Keratinocyte (primary cell): Measurements from ENCODE around the gene SETD6. TPM values are rescaled to one million over a fixed set of nuclear protein-coding genes. Genes with fewer than 3 reads are reported as not detected.

Source experiments
- DNase-seq: peaks from one replicate; pipeline ENCODE4 v3.0.0-alpha.2; 2011; ENCODE audit warnings: low read depth, missing footprints, low spot score
- FAIRE-seq: peaks from 2 replicates; lab custom pipeline; 2011; peaks lifted over from hg19 to GRCh38; lab: Jason Lieb, UNC
- H2AFZ ChIP-seq: 2 replicates; pipeline ENCODE4 v1.6.0; 2012; ENCODE audit warnings: low read length, control low read depth, inconsistent platforms; ENCODE audit not compliant: control insufficient read depth
- H3K27ac ChIP-seq: 2 replicates; pipeline ENCODE4 v1.5.1; 2011; ENCODE audit warnings: low read length; ENCODE audit not compliant: control insufficient read depth, insufficient read depth
- H3K27me3 ChIP-seq: 3 replicates; pipeline ENCODE4 v1.6.0; 2011; ENCODE audit warnings: low read length; ENCODE audit not compliant: control insufficient read depth, insufficient read depth; ENCODE audit errors: extremely low read depth
- H3K36me3 ChIP-seq, 2 experiments: 2 replicates in 1 of 2; 3 replicates in 1 of 2; pipeline ENCODE4 v1.5.1; 2011; ENCODE audit warnings: low read length in 2 of 2, mild to moderate bottlenecking in 1 of 2; ENCODE audit not compliant: control insufficient read depth in 2 of 2, insufficient read depth in 2 of 2; ENCODE audit errors: extremely low read depth in 1 of 2
- H3K4me1 ChIP-seq: 3 replicates; pipeline ENCODE4 v1.5.1; 2011; ENCODE audit warnings: low read length; ENCODE audit not compliant: control insufficient read depth, insufficient read depth; ENCODE audit errors: extremely low read depth
- H3K4me2 ChIP-seq: 3 replicates; pipeline ENCODE4 v1.6.0; 2011; ENCODE audit warnings: low read depth, low read length; ENCODE audit not compliant: control insufficient read depth, insufficient read depth; ENCODE audit errors: extremely low read depth
- H3K4me3 ChIP-seq, 3 experiments: fragments of 200-600 bp in 1 of 3; sonication (generic) in 1 of 3; 2 replicates in 2 of 3; 3 replicates in 1 of 3; pipeline ENCODE4 v1.5.1; 2011 to 2016; ENCODE audit warnings: low read length in 3 of 3, mild to moderate bottlenecking in 3 of 3, control low read depth in 2 of 3, inconsistent platforms in 1 of 3, low read depth in 1 of 3, mixed read lengths in 1 of 3, mixed run types in 1 of 3, moderate library complexity in 1 of 3; ENCODE audit not compliant: control insufficient read depth in 2 of 3, insufficient read depth in 2 of 3; ENCODE audit errors: extremely low read depth in 1 of 3
- H3K79me2 ChIP-seq: 2 replicates; pipeline ENCODE4 v1.6.0; 2012; ENCODE audit warnings: low read length; ENCODE audit not compliant: control insufficient read depth, insufficient read depth
- H3K9ac ChIP-seq: 3 replicates; pipeline ENCODE4 v1.6.0; 2011; ENCODE audit warnings: low read length; ENCODE audit not compliant: control insufficient read depth, insufficient read depth; ENCODE audit errors: extremely low read depth
- H3K9me1 ChIP-seq: 3 replicates; pipeline ENCODE4 v1.6.0; 2011; ENCODE audit warnings: low read length; ENCODE audit not compliant: control insufficient read depth, insufficient read depth; ENCODE audit errors: extremely low read depth
- H3K9me3 ChIP-seq: 2 replicates; pipeline ENCODE4 v1.5.1; 2012; ENCODE audit warnings: low read depth, low read length; ENCODE audit not compliant: control insufficient read depth
- H4K20me1 ChIP-seq: 3 replicates; pipeline ENCODE4 v1.6.0; 2011; ENCODE audit warnings: low read length; ENCODE audit not compliant: control insufficient read depth, insufficient read depth; ENCODE audit errors: extremely low read depth
- CTCF ChIP-seq, 3 experiments: IDR thresholded peaks in 1 of 3; conservative IDR thresholded peaks in 1 of 3; optimal IDR thresholded peaks in 1 of 3; 2 replicates in 2 of 3; 3 replicates in 1 of 3; pipeline versions ENCODE3 to v1.5.1; 2011; ENCODE audit warnings: low read length in 3 of 3, mild to moderate bottlenecking in 3 of 3, moderate library complexity in 2 of 3, control low read depth in 1 of 3, inconsistent platforms in 1 of 3; ENCODE audit not compliant: insufficient read depth in 2 of 3; ENCODE audit errors: extremely low read depth in 1 of 3
- EZH2 ChIP-seq: IDR thresholded peaks from one replicate; pipeline ENCODE4 v1.6.1; 2012; ENCODE audit warnings: inconsistent platforms, mild to moderate bottlenecking, low read length, moderate library complexity
- dilution Hi-C: fragments of 300-500 bp; cut with MboI; formaldehyde crosslinking; loops from one replicate; pipeline ENCODE4 v1.7.0; 2020; ENCODE audit warnings: low sequenced_read_pairs; ENCODE audit not compliant: extremely low pct_ligation_motif_present
- polyA plus RNA-seq, 5 experiments: library from polyadenylated mRNA; depleted of rRNA in 3 of 5; stranded (reverse) in 3 of 5; stranded (forward) in 1 of 5; unstranded in 1 of 5; fragments of >200 nt; gene quantifications; 1 replicate in 1 of 5; 2 replicates in 3 of 5; 3 replicates in 1 of 5; pipeline versions ENCODE4 v1.2.1 to v1.2.3, GENCODE V29; 2011 to 2012; ENCODE audit warnings: missing spikeins in 2 of 5, low read depth in 1 of 5, low replicate concordance in 1 of 5

Gene SETD6
- polyA plus RNA-seq, 1 donor (not counting 4 experiments of a cell fraction or from before 2014, with no cell fraction given) = 13.5 TPM

DNA sequence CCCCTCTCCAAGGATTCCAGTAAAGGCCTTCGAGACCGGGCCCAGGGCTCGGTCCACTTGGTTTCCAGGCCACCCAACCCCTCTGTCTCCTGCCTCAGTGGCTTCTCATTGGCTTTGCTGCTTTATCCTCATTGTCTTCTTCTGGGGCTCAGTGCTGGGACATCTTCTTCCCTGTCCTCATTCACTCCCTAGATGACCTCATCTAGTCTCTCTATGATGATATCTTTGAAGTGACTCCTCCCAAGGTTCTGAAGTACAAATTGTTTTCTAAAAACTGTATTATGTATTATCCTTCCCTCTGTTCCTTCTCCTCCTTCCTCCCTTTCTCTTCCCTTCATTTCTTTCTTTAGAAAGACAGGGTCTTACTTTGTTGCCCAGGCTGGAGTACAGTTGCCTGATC is 42.5 kb upstream of the SETD6 start:
- TF ChIP-seq EZH2 = no peak
- no peak for TF ChIP-seq CTCF (optimal IDR thresholded peaks at IDR 0.05 in 1 of 3, IDR thresholded peaks at IDR 0.05 in 1 of 3, conservative IDR thresholded peaks at IDR 0.05 in 1 of 3; ENCODE audit: extremely low read depth in 1 of 3, insufficient read depth in 2 of 3, low read length in 3 of 3)
- H3K79me2 ChIP-seq = no peaks in the 10 kb centered on the region
- FAIRE-seq (no peak), DNase-seq (no peak)
- no peaks in the 10 kb centered on the region for H3K9me1 ChIP-seq
- H3K9ac ChIP-seq = no peak overlapping the region
- no peak overlapping the region for H2AFZ ChIP-seq
- H3K9me3 ChIP-seq = no peaks in the 10 kb centered on the region
- H3K27me3 ChIP-seq = peaks cover 2% of the 10 kb centered on the region
- H3K36me3 ChIP-seq = no peaks in the 10 kb centered on the region
- no peaks in the 10 kb centered on the region for H4K20me1 ChIP-seq
- no peaks in the 10 kb centered on the region for H3K4me1 ChIP-seq
- no peak overlapping the region for H3K4me3 ChIP-seq
- H3K27ac ChIP-seq = no peak overlapping the region
- H3K4me2 ChIP-seq = no peak overlapping the region
- dilution Hi-C loops = no loop called here

- H3K9me1 ChIP-seq = no peaks in the 10 kb centered on the region
- H3K27ac ChIP-seq = no peak overlapping the region
- H3K4me3 ChIP-seq = no peak overlapping the region
- no peaks in the 10 kb centered on the region for H4K20me1 ChIP-seq
- no peak overlapping the region for H2AFZ ChIP-seq
- H3K9ac ChIP-seq = no peak overlapping the region
- no peaks in the 10 kb centered on the region for H3K9me3 ChIP-seq
- no peak for FAIRE-seq
- no peak for DNase-seq
- H3K4me1 ChIP-seq = no peaks in the 10 kb centered on the region
- no peak overlapping the region for H3K4me2 ChIP-seq
- no peak for TF ChIP-seq EZH2
- no peaks in the 10 kb centered on the region for H3K79me2 ChIP-seq
- H3K27me3 ChIP-seq = peaks cover 2% of the 10 kb centered on the region
- dilution Hi-C loops = no loop called here
- H3K36me3 ChIP-seq = no peaks in the 10 kb centered on the region
These were observed 41.0 kb upstream of the SETD6 start for GRCh38 chr16:58474296-58474695.

- Histone ChIP-seq H4K20me1 (no peaks in the 10 kb centered on the region), H3K4me1 (no peaks in the 10 kb centered on the region), H2AFZ (no peak overlapping the region), H3K9ac (no peak overlapping the region), H3K36me3 (no peaks in the 10 kb centered on the region), H3K4me3 (no peak overlapping the region), H3K27ac (no peak overlapping the region), H3K9me1 (no peaks in the 10 kb centered on the region), H3K9me3 (no peaks in the 10 kb centered on the region), H3K4me2 (no peak overlapping the region), H3K27me3 (peaks cover 2% of the 10 kb centered on the region), H3K79me2 (no peaks in the 10 kb centered on the region)
- DNase-seq (no peak), FAIRE-seq (no peak)
- dilution Hi-C loops = no loop called here
- TF ChIP-seq EZH2 = no peak
- no peak for TF ChIP-seq CTCF (optimal IDR thresholded peaks at IDR 0.05 in 1 of 3, IDR thresholded peaks at IDR 0.05 in 1 of 3, conservative IDR thresholded peaks at IDR 0.05 in 1 of 3; ENCODE audit: extremely low read depth in 1 of 3, insufficient read depth in 2 of 3, low read length in 3 of 3)
These were observed 40.2 kb upstream of the SETD6 start for GRCh38 chr16:58475091-58475619.
